WI38 (cell line): ENCODE measurements around the gene LY6G6D.

Experiments
- H3K4me3 ChIP-seq: 2 replicates; pipeline ENCODE4 v1.5.1; 2011; ENCODE audit warnings: low read depth, mild to moderate bottlenecking, control low read depth, low read length
- TF ChIP-seq, protein P1 (sequence below): IDR thresholded peaks from 2 replicates; pipeline ENCODE4 v1.5.1; 2012; ENCODE audit warnings: low read depth, mild to moderate bottlenecking, control low read depth, low read length

LY6G6D gene

DNA sequence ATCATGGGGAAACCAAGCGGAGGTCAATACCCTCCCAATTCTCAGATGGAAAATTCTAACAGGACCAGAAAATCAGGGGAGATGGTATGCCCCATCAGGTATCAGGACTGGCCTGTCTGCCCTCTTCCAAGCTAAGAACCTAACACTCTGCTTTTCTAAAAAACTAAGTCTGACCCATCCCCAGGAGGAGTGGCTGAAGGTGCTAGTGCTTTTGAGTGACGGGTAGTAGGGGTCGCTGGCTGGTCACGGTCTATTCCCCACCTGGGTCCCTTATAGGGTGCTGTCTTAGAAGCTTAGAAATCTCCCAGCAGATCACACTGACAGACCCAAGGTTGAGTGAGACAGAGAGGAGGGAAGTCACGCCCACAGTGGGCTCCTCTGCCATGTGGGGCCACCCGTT, 21.6 kb upstream of the LY6G6D start:
- TF ChIP-seq, protein P1, sequence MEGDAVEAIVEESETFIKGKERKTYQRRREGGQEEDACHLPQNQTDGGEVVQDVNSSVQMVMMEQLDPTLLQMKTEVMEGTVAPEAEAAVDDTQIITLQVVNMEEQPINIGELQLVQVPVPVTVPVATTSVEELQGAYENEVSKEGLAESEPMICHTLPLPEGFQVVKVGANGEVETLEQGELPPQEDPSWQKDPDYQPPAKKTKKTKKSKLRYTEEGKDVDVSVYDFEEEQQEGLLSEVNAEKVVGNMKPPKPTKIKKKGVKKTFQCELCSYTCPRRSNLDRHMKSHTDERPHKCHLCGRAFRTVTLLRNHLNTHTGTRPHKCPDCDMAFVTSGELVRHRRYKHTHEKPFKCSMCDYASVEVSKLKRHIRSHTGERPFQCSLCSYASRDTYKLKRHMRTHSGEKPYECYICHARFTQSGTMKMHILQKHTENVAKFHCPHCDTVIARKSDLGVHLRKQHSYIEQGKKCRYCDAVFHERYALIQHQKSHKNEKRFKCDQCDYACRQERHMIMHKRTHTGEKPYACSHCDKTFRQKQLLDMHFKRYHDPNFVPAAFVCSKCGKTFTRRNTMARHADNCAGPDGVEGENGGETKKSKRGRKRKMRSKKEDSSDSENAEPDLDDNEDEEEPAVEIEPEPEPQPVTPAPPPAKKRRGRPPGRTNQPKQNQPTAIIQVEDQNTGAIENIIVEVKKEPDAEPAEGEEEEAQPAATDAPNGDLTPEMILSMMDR, result no peak
- no peak overlapping the region for H3K4me3 ChIP-seq

DNA sequence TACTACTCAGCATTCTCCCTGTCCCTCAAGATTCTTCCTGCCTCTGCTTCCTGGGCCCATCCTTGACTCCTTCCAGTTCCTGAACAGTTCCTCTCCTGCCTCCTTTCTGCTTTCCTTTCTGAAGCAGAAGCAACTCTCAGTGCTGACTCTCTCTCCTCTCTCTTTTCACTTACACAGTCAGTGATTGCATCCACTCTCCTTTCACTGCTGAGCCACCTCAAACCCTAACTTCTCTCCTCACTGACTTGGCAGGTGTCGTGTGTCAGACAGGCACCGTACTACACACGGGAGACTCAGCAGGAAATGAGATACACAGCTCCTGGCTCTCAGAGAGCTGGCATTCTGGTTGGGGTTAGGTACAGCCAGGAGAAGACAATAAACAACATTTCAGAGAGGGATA, 17.6 kb upstream of the LY6G6D start:
- TF ChIP-seq, protein P1, result no peak
- H3K4me3 ChIP-seq, result no peak overlapping the region

DNA sequence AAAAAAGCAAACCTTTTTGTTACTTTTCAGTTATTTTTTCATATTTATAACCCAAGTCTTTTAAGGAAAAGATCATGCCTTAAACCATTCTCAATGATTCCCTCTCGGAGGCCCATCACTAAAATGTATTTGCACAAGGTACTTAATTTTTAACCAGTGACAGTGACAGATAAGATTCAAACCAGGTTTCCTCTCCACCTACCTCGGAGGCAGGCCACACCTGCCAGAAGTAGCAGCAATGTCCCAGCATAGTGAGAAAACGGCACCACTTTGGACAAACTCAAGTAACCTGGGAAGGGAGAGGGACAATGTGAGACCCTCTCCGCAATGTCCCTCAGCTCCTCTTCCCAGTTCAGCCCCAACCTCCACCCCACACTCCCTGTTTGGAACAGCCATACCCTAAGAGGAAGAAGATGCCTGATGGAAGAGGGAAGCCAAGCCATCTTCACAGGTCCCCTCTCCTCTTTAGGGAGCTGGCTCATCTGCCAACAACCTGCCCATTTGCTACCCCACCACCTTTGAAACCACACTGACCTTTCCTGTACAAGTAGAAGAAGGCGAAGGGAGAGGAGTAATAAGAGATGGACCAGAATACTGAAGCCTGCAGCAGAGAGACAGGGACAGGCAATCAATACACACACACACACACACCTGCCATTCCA, 14.3 kb upstream of the LY6G6D start:
- TF ChIP-seq, protein P1, result no peak
- H3K4me3 ChIP-seq, result no peak overlapping the region

GRCh38 chr6:31701666-31702404, 13.3 kb upstream of the LY6G6D start:
- TF ChIP-seq, protein P1, result no peak
- peak overlapping the region; percentile 91 for H3K4me3 ChIP-seq

DNA sequence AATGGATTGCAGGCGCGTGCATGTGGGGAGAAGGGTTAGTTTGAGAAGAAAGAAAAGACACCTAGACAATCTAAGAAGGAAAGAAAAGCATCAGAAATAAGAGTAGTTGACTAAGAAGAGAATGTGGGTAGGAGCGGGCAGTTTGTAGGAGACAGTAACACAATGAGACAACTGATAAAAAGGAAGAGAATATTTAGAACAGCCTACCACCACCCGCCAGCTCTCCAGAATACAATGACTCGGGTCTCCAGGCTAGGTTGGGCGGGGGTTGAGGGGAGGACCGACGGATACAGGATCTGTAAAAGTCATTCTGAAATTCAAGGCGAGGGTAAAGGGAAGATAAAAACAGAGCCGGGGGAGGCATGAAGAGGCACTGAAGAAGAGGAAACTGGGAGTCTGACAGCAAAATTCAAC, 12.7 kb upstream of the LY6G6D start:
- TF ChIP-seq, protein P1, result no peak
- H3K4me3 ChIP-seq, result peak overlapping the region; percentile 91

GRCh38 chr6:31702819-31703716, 12.1 kb upstream of the LY6G6D start, which contains the start of gene ABHD16A:
Gene ABHD16A, minus strand, starts transcription at chr6:31703324. Its CDS starts 43 bp downstream, at chr6:31703281.
- peak within 1 kb of the TSS; percentile 91 for H3K4me3 ChIP-seq
- TF ChIP-seq, protein P1, result no peak
